ENCODE data around the gene RRP1B. TPM values are rescaled to one million over a fixed set of nuclear protein-coding genes. Genes with fewer than 3 reads are reported as not detected.

The RRP1B gene
- total RNA-seq, 1 donor from 2014 or later = 10.6 TPM

- no peak overlapping the region for H3K27ac ChIP-seq
- intact Hi-C loops (cut with DNase I) = no loop called here
- H3K36me3 ChIP-seq = no peaks in the 10 kb centered on the region
- no peaks in the 10 kb centered on the region for H3K27me3 ChIP-seq
- TF ChIP-seq, protein P1, sequence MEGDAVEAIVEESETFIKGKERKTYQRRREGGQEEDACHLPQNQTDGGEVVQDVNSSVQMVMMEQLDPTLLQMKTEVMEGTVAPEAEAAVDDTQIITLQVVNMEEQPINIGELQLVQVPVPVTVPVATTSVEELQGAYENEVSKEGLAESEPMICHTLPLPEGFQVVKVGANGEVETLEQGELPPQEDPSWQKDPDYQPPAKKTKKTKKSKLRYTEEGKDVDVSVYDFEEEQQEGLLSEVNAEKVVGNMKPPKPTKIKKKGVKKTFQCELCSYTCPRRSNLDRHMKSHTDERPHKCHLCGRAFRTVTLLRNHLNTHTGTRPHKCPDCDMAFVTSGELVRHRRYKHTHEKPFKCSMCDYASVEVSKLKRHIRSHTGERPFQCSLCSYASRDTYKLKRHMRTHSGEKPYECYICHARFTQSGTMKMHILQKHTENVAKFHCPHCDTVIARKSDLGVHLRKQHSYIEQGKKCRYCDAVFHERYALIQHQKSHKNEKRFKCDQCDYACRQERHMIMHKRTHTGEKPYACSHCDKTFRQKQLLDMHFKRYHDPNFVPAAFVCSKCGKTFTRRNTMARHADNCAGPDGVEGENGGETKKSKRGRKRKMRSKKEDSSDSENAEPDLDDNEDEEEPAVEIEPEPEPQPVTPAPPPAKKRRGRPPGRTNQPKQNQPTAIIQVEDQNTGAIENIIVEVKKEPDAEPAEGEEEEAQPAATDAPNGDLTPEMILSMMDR (IDR thresholded peaks at IDR 0.05) = no peak
- no peaks in the 10 kb centered on the region for H3K9me3 ChIP-seq
- no peaks in the 10 kb centered on the region for H3K4me1 ChIP-seq
- no peak overlapping the region for H3K4me3 ChIP-seq
- no peak for DNase-seq (ENCODE audit: low spot score in 2 of 2)
Measured at GRCh38 chr21:43635436-43635835, 23.9 kb upstream of the RRP1B start.

GRCh38 chr21:43637530-43638158, 21.7 kb upstream of the RRP1B start:
- Histone ChIP-seq H3K36me3 (no peaks in the 10 kb centered on the region), H3K27me3 (no peaks in the 10 kb centered on the region), H3K4me3 (no peak overlapping the region), H3K27ac (no peak overlapping the region), H3K9me3 (no peaks in the 10 kb centered on the region), H3K4me1 (no peaks in the 10 kb centered on the region)
- TF ChIP-seq, protein P1 (IDR thresholded peaks at IDR 0.05) = no peak
- no peak for DNase-seq (ENCODE audit: low spot score in 2 of 2)
- intact Hi-C loops (cut with DNase I) = no loop called here

DNA sequence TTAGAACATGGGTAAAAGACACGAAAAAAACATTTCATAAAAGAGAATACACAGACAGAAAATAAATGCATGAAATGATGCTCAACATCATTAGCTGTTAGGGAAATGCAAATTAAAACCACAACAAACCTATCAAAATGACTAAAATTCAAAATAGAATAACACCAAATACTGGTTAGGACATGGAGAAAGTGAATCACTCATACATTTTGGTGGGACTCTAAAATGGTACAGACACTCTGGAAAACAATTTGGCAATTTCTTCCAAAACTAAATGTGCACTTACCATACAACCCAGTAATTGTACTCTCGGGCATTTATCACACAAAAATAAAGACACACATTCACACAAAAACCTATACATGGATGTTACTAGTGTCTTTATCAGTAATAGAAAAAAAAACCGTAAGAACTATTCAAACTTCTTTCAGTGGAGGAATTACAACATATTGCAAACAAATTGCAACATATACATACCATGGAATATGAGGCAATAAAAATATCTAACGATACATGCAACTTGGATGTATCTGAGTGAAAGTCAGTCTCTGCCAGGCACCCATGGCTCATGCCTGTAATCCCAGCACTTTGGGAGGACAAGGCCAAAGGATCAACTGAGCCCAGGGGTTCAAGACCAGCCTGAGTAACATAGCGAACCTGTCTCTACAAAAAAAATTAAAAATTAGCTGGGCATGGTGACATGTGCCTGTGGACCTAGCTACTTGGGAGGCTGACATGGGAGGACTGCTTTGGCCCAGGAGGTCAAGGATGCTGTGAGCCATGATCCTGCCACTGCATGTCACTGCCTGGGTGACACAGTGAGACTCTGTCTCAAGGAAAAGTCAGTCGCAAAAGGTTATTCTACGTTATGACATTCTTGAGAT, 19.6 kb upstream of the RRP1B start:
- intact Hi-C loops (cut with DNase I) = no loop called here
- Histone ChIP-seq H3K4me3 (no peak overlapping the region), H3K36me3 (no peaks in the 10 kb centered on the region), H3K27me3 (no peaks in the 10 kb centered on the region), H3K9me3 (no peaks in the 10 kb centered on the region), H3K4me1 (no peaks in the 10 kb centered on the region), H3K27ac (no peak overlapping the region)
- TF ChIP-seq, protein P1 (IDR thresholded peaks at IDR 0.05) = no peak
- no peak for DNase-seq (ENCODE audit: low spot score in 2 of 2)

DNA sequence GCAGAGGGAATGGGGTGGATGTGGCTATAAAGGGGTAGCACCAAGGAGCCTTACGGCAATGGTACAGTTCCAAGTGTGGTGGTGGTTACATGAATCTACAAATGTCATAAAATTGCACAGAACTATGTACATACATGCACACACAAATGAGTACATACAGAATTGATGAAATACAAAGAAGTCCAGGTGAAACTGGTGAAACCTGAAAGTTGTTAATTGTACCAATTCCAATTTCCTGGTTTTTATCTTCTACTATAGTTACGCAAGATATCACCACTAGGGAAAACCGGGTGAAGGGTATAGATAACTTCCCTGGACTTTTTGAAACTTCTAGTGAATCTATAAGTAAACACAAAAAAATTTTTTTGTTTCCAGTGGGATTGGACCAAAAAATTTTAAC, 19.0 kb upstream of the RRP1B start:
- no peak for DNase-seq (ENCODE audit: low spot score in 2 of 2)
- Histone ChIP-seq H3K27ac (no peak overlapping the region), H3K4me3 (no peak overlapping the region), H3K27me3 (no peaks in the 10 kb centered on the region), H3K36me3 (no peaks in the 10 kb centered on the region), H3K9me3 (no peaks in the 10 kb centered on the region), H3K4me1 (no peaks in the 10 kb centered on the region)
- intact Hi-C loops (cut with DNase I) = no loop called here
- TF ChIP-seq, protein P1 (IDR thresholded peaks at IDR 0.05) = no peak

- intact Hi-C loops (cut with DNase I) = no loop called here
- DNase-seq (ENCODE audit: low spot score in 2 of 2) = no peak
- TF ChIP-seq, protein P1 (IDR thresholded peaks at IDR 0.05) = no peak
- Histone ChIP-seq H3K4me1 (no peaks in the 10 kb centered on the region), H3K4me3 (no peak overlapping the region), H3K9me3 (no peaks in the 10 kb centered on the region), H3K36me3 (no peaks in the 10 kb centered on the region), H3K27ac (no peak overlapping the region), H3K27me3 (no peaks in the 10 kb centered on the region)
Measured at GRCh38 chr21:43643193-43643592, 16.2 kb upstream of the RRP1B start.

All from ascending aorta (tissue), 2 donors.